Astrocyte (in vitro differentiated cells and primary cell): ENCODE measurements around the gene CSF2. TPM values are rescaled to one million over a fixed set of nuclear protein-coding genes. Genes with fewer than 3 reads are reported as not detected.

Source experiments
- DNase-seq: peaks from one replicate; pipeline ENCODE4 v3.0.0-alpha.2; 2010; ENCODE audit warnings: low read depth
- FAIRE-seq: peaks from 2 replicates; lab custom pipeline; 2011; peaks lifted over from hg19 to GRCh38; lab: Jason Lieb, UNC
- H2AFZ ChIP-seq: 2 replicates; pipeline ENCODE4 v1.6.0; 2012; ENCODE audit warnings: low read depth, low read length, inconsistent platforms
- H3K27ac ChIP-seq: 2 replicates; pipeline ENCODE4 v1.5.1; 2011; ENCODE audit warnings: low read depth, low read length, inconsistent platforms
- H3K27me3 ChIP-seq: 2 replicates; pipeline ENCODE4 v1.6.0; 2011; ENCODE audit warnings: low read length, inconsistent platforms; ENCODE audit not compliant: insufficient read depth
- H3K36me3 ChIP-seq: 2 replicates; pipeline ENCODE4 v1.5.1; 2011; ENCODE audit warnings: low read length, inconsistent platforms; ENCODE audit not compliant: insufficient read depth
- H3K4me1 ChIP-seq: 2 replicates; pipeline ENCODE4 v1.5.1; 2011; ENCODE audit warnings: low read length, inconsistent platforms; ENCODE audit not compliant: insufficient read depth
- H3K4me2 ChIP-seq: 2 replicates; pipeline ENCODE4 v1.6.0; 2012; ENCODE audit warnings: low read length, inconsistent platforms
- H3K4me3 ChIP-seq: 2 replicates; pipeline ENCODE4 v1.5.1; 2011; ENCODE audit warnings: low read depth, mild to moderate bottlenecking, low read length, inconsistent platforms; ENCODE audit not compliant: insufficient read depth
- H3K79me2 ChIP-seq: 2 replicates; pipeline ENCODE4 v1.6.0; 2012; ENCODE audit warnings: mild to moderate bottlenecking, low read length, inconsistent platforms; ENCODE audit not compliant: insufficient read depth
- H3K9ac ChIP-seq: 2 replicates; pipeline ENCODE4 v1.6.0; 2012; ENCODE audit warnings: mild to moderate bottlenecking, low read length, inconsistent platforms
- H3K9me3 ChIP-seq: 2 replicates; pipeline ENCODE4 v1.5.1; 2012; ENCODE audit warnings: low read depth, mild to moderate bottlenecking, low read length, inconsistent platforms; ENCODE audit not compliant: insufficient read depth
- H4K20me1 ChIP-seq: 2 replicates; pipeline ENCODE4 v1.6.0; 2012; ENCODE audit warnings: low read length, inconsistent platforms; ENCODE audit not compliant: insufficient read depth
- H3K27ac Mint-ChIP-seq: one replicate; pipeline ENCODE4 v1.8.0; 2021; ENCODE audit warnings: mild to moderate bottlenecking, mixed read lengths; ENCODE audit not compliant: unreplicated experiment
- H3K27me3 Mint-ChIP-seq: one replicate; pipeline ENCODE4 v1.8.0; 2021; ENCODE audit warnings: low read depth, mixed read lengths; ENCODE audit not compliant: unreplicated experiment
- H3K36me3 Mint-ChIP-seq: one replicate; pipeline ENCODE4 v1.8.0; 2021; ENCODE audit warnings: low read depth, mixed read lengths; ENCODE audit not compliant: unreplicated experiment
- H3K4me1 Mint-ChIP-seq: one replicate; pipeline ENCODE4 v1.8.0; 2021; ENCODE audit warnings: low read depth, mixed read lengths; ENCODE audit not compliant: unreplicated experiment
- H3K4me3 Mint-ChIP-seq: one replicate; pipeline ENCODE4 v1.8.0; 2021; ENCODE audit warnings: mild to moderate bottlenecking, moderate library complexity, mixed read lengths; ENCODE audit not compliant: unreplicated experiment
- H3K9me3 Mint-ChIP-seq: one replicate; pipeline ENCODE4 v1.8.0; 2021; ENCODE audit warnings: mild to moderate bottlenecking, mixed read lengths; ENCODE audit not compliant: unreplicated experiment
- EZH2 ChIP-seq: IDR thresholded peaks from 2 replicates; pipeline ENCODE4 v1.6.1; 2012; ENCODE audit warnings: mild to moderate bottlenecking, low read length, inconsistent platforms; ENCODE audit not compliant: insufficient read depth
- total RNA-seq: library from RNA; stranded (reverse); gene quantifications from 2 replicates; pipeline ENCODE4 v1.2.1, GENCODE V29; 2021
- TF ChIP-seq, protein P1 (sequence below): IDR thresholded peaks from 2 replicates; pipeline ENCODE4 v1.5.1; 2011; ENCODE audit warnings: low read depth, mild to moderate bottlenecking, inconsistent platforms, low read length, moderate library complexity; ENCODE audit not compliant: insufficient read depth

The CSF2 gene
- total RNA-seq, 1 donor from 2014 or later = not detected

DNA sequence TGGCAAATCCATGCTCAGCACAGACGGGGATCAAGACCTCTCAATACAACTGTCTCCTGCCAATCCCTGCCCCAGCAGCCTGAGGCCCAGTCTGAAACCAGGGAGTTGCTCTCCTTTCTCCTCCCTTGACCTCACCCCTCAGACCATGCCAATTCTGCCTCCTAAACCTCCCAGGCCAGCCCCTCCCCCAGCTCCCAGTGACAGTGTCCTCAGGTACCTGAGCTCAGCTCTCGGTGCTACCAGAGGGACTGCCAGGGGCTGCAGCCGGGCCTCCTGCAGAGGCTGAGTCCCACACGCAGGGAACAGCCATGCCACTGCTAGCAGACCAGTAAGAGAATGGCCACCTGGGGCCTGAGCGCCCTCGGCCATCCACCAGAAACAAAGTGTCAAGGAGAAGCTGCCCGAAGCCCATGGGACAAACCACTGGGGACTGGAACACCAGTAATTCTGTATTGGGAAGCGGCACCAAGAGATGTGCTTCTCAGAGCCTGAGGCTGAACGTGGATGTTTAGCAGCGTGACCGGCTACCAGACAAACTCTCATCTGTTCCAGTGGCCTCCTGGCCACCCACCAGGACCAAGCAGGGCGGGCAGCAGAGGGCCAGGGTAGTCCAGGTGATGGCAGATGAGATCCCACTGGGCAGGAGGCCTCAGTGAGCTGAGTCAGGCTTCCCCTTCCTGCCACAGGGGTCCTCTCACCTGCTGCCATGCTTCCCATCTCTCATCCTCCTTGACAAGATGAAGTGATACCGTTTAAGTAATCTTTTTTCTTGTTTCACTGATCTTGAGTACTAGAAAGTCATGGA lies 13.7 kb upstream of the CSF2 start:
- Histone ChIP-seq H3K27ac (no peak overlapping the region), H4K20me1 (no peaks in the 10 kb centered on the region), H3K27me3 (no peaks in the 10 kb centered on the region), H3K4me2 (no peak overlapping the region), H3K36me3 (no peaks in the 10 kb centered on the region), H3K9ac (no peak overlapping the region), H3K4me1 (no peaks in the 10 kb centered on the region), H3K79me2 (no peaks in the 10 kb centered on the region), H3K9me3 (no peaks in the 10 kb centered on the region), H2AFZ (no peak overlapping the region), H3K4me3 (no peak overlapping the region)
- peak overlapping the region; percentile 26 for H3K27ac Mint-ChIP-seq
- H3K27me3 Mint-ChIP-seq = peaks cover 28% of the 10 kb centered on the region
- peaks cover 7% of the 10 kb centered on the region for H3K9me3 Mint-ChIP-seq
- FAIRE-seq (no peak), DNase-seq (no peak)
- H3K4me3 Mint-ChIP-seq = no peak overlapping the region
- TF ChIP-seq EZH2 = no peak
- TF ChIP-seq, protein P1, sequence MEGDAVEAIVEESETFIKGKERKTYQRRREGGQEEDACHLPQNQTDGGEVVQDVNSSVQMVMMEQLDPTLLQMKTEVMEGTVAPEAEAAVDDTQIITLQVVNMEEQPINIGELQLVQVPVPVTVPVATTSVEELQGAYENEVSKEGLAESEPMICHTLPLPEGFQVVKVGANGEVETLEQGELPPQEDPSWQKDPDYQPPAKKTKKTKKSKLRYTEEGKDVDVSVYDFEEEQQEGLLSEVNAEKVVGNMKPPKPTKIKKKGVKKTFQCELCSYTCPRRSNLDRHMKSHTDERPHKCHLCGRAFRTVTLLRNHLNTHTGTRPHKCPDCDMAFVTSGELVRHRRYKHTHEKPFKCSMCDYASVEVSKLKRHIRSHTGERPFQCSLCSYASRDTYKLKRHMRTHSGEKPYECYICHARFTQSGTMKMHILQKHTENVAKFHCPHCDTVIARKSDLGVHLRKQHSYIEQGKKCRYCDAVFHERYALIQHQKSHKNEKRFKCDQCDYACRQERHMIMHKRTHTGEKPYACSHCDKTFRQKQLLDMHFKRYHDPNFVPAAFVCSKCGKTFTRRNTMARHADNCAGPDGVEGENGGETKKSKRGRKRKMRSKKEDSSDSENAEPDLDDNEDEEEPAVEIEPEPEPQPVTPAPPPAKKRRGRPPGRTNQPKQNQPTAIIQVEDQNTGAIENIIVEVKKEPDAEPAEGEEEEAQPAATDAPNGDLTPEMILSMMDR = no peak
- no peaks in the 10 kb centered on the region for H3K4me1 Mint-ChIP-seq
- H3K36me3 Mint-ChIP-seq = no peaks in the 10 kb centered on the region

- Histone ChIP-seq H3K9ac (no peak within 1 kb of the TSS), H3K4me1 (no peaks in the 10 kb centered on the region), H3K36me3 (no peaks in the 10 kb centered on the region), H4K20me1 (no peaks in the 10 kb centered on the region), H3K27ac (no peak within 1 kb of the TSS), H2AFZ (no peak within 1 kb of the TSS), H3K4me2 (no peak within 1 kb of the TSS), H3K9me3 (no peaks in the 10 kb centered on the region), H3K79me2 (no peaks in the 10 kb centered on the region), H3K4me3 (no peak within 1 kb of the TSS), H3K27me3 (no peaks in the 10 kb centered on the region)
- H3K27ac Mint-ChIP-seq = peak within 1 kb of the TSS; percentile 26
- DNase-seq (no peak), FAIRE-seq (no peak)
- no peak within 1 kb of the TSS for H3K4me3 Mint-ChIP-seq
- TF ChIP-seq EZH2 = no peak
- TF ChIP-seq, protein P1 = no peak
- H3K36me3 Mint-ChIP-seq = no peaks in the 10 kb centered on the region
- H3K4me1 Mint-ChIP-seq = no peaks in the 10 kb centered on the region
- peaks cover 23% of the 10 kb centered on the region for H3K27me3 Mint-ChIP-seq
- peaks cover 7% of the 10 kb centered on the region for H3K9me3 Mint-ChIP-seq
Observed at GRCh38 chr5:132060501-132061161, 13.0 kb upstream of the CSF2 start, which contains the start of gene IL3. IL3 (plus strand) TSS chr5:132060655; CDS start chr5:132060707, 52 bp downstream.
